DMS79 treated with DMSO at 0.1 percent for 48 hours (cell line): ENCODE results near the gene CELA1.
"Not testable (repeated sequence)": the region's sequence is repeated elsewhere in the genome, so short reads cannot be mapped to it uniquely, and the experiment has no call there.

Source experiments
- DNase-seq: peaks from one replicate; lab custom pipeline; 2025; lab: John Stamatoyannopoulos, UW

The CELA1 gene

GRCh38 chr12:51318057-51318806 is 28.2 kb downstream of the CELA1 start:
- not testable (repeated sequence) for DNase-seq

GRCh38 chr12:51311389-51311788 is 35.1 kb downstream of the CELA1 start:
- DNase-seq: no peak

GRCh38 chr12:51307655-51308593 is 38.6 kb downstream of the CELA1 start:
- DNase-seq: no peak

- DNase-seq: no peak
These were observed 40.0 kb downstream of the CELA1 start for GRCh38 chr12:51306507-51306906.

GRCh38 chr12:51300768-51301167 is 45.7 kb downstream of the CELA1 start:
- not testable (repeated sequence) for DNase-seq

GRCh38 chr12:51295651-51296050 is 50.8 kb downstream of the CELA1 start:
- no peak for DNase-seq

- not testable (repeated sequence) for DNase-seq
These were observed 52.4 kb downstream of the CELA1 start for GRCh38 chr12:51294097-51294496.

GRCh38 chr12:51293696-51294095 is 52.8 kb downstream of the CELA1 start:
- no peak for DNase-seq

GRCh38 chr12:51291603-51292513 is 54.6 kb downstream of the CELA1 start:
- DNase-seq: not testable (repeated sequence)

GRCh38 chr12:51285843-51286242 is 60.6 kb downstream of the CELA1 start:
- no peak for DNase-seq

- DNase-seq: no peak
These were observed 65.1 kb downstream of the CELA1 start for GRCh38 chr12:51281202-51281924.
